ENCODE results near the gene DROSHA. TPM values are rescaled to one million over a fixed set of nuclear protein-coding genes. Genes with fewer than 3 reads are reported as not detected.

DROSHA gene
- total and polyA plus RNA-seq, 7 donors = 18.2 to 50.5 (median 29.2) TPM

GRCh38 chr5:31390256-31390655 is 141.6 kb downstream of the DROSHA start:
- Histone ChIP-seq H3K36me3 (ENCODE audit: insufficient read depth in 1 of 2, low read depth in 1 of 2) (no peaks in the 10 kb centered on the region), H3K4me1 (no peaks in the 10 kb centered on the region), H3K9me3 (no peaks in the 10 kb centered on the region), H3K27me3 (ENCODE audit: insufficient read depth in 3 of 3, low read length in 2 of 3) (no peaks in the 10 kb centered on the region), H3K4me3 (no peak overlapping the region), H3K27ac (no peak overlapping the region)
- TF ChIP-seq CTCF (IDR thresholded peaks at IDR 0.05) = no peak
- intact Hi-C loops (cut with DNase I) = no loop called here
- DNase-seq = no peak
- 79 to 87% (median 83%) methylated on average over 5 of the region's 5 CpGs for WGBS, 3 donors
- ATAC-seq = no peak

- Histone ChIP-seq H3K4me3 (no peak overlapping the region), H3K36me3 (ENCODE audit: insufficient read depth in 1 of 2, low read depth in 1 of 2) (no peaks in the 10 kb centered on the region), H3K27ac (no peak overlapping the region), H3K4me1 (no peaks in the 10 kb centered on the region), H3K27me3 (ENCODE audit: insufficient read depth in 3 of 3, low read length in 2 of 3) (peaks cover 0 to 4% (median 0%) of the 10 kb centered on the region in 3 donors), H3K9me3 (no peaks in the 10 kb centered on the region)
- TF ChIP-seq CTCF (IDR thresholded peaks at IDR 0.05) = no peak
- intact Hi-C loops (cut with DNase I) = no loop called here
- WGBS, 3 donors = 84 to 87% (median 84%) methylated on average over 10 of the region's 10 CpGs
- ATAC-seq (no peak), DNase-seq (no peak)
Observed at GRCh38 chr5:31385774-31386537, 145.9 kb downstream of the DROSHA start.

DNA sequence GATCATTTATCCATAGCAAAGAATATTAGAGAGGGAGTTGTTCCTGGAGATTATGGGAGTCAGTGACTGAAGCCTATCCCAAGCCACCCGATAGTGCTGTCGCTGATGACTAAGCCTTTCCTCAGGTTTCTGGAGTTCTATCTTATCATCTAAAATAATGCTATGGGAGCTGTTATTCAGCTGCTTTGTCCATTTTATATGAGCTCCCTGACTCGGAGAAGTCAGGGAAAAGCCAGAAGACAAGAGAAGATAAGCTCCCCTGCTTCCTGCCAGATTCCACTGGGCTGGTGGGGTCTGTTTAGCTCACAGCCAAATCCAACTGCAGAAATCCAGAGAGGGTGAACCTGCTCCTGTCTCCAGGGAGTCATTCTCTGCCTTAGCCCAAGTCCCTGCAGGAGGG is 148.2 kb downstream of the DROSHA start:
- ATAC-seq = no peak
- H3K4me3 ChIP-seq = no peak overlapping the region
- no peaks in the 10 kb centered on the region for H3K36me3 ChIP-seq (ENCODE audit: insufficient read depth in 1 of 2, low read depth in 1 of 2)
- no peaks in the 10 kb centered on the region for H3K4me1 ChIP-seq
- no peak for TF ChIP-seq CTCF (IDR thresholded peaks at IDR 0.05)
- WGBS, 3 donors = 61 to 73% (median 64%) methylated on average over 3 of the region's 3 CpGs
- intact Hi-C loops (cut with DNase I) = no loop called here
- peaks cover 0 to 4% (median 0%) of the 10 kb centered on the region in 3 donors for H3K27me3 ChIP-seq (ENCODE audit: insufficient read depth in 3 of 3, low read length in 2 of 3)
- H3K9me3 ChIP-seq = no peaks in the 10 kb centered on the region
- no peak for DNase-seq
- H3K27ac ChIP-seq = no peak overlapping the region

DNA sequence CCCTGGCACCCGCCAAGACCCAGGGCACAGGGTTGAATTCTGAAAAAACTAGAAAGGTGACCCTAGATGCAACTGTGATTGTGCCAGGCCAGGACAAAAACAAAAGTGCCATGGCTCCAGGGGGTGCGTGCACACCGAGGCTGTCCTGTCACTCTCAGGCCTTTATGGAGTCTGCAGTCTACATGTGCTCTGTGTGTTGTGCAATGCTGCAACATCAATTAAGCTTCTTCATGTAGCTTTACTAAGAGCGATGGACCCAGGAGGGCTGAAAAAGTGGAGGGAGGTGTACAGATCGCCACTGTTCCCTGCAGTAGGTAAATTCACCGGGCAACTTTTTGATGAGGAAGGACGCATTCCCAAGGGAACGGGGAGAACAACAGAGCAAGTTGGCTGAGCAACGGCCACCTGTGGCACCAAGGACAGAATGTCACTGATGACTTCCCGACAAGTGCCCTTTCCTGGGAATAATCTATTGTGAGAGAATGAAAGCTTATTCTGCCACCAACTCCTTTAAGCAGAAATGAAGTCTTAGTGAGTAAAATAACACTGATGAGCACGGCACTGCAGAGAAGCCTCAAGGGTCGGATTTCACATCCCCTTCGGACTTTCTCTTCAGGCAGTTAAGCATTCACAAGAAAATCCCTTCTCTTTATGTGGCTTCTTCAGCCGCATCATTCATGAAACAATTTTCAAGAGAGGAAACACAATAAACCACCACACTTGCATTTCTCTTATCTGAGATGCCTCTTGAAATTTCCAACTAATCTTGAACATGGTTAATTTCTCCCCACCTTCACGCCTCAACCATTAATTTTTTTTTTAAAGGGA is 149.6 kb downstream of the DROSHA start:
- Histone ChIP-seq H3K36me3 (ENCODE audit: insufficient read depth in 1 of 2, low read depth in 1 of 2) (no peaks in the 10 kb centered on the region), H3K4me3 (no peak overlapping the region), H3K4me1 (no peaks in the 10 kb centered on the region), H3K27ac (no peak overlapping the region), H3K27me3 (ENCODE audit: insufficient read depth in 3 of 3, low read length in 2 of 3) (peaks cover 0 to 4% (median 0%) of the 10 kb centered on the region in 3 donors), H3K9me3 (no peaks in the 10 kb centered on the region)
- ATAC-seq (no peak), DNase-seq (no peak)
- no peak for TF ChIP-seq CTCF (IDR thresholded peaks at IDR 0.05)
- intact Hi-C loops (cut with DNase I) = no loop called here
- WGBS, 3 donors = 51 to 52% (median 51%) methylated on average over 15 of the region's 15 CpGs
